ENCODE results near the gene C21orf58.

GRCh38 chr21:46294647-46295176 is 29.0 kb downstream of the C21orf58 start:
- TF ChIP-seq RAD21 (IDR thresholded peaks at IDR 0.05; ENCODE audit: low read length) (no peak), CTCF (IDR thresholded peaks at IDR 0.05) (no peak), POLR2AphosphoS5 (IDR thresholded peaks at IDR 0.05; ENCODE audit: low read depth, low read length) (no peak), EP300 (IDR thresholded peaks at IDR 0.05; ENCODE audit: borderline replicate concordance in 1 of 2, low read depth in 1 of 2, low read length in 1 of 2) (no peak), YY1 (IDR thresholded peaks at IDR 0.05; ENCODE audit: low read depth) (no peak), USF2 (IDR thresholded peaks at IDR 0.05; ENCODE audit: borderline replicate concordance, low read depth, low read length) (no peak), RFX5 (IDR thresholded peaks at IDR 0.05; ENCODE audit: low read length) (no peak), MAX (IDR thresholded peaks at IDR 0.05; ENCODE audit: low read depth) (no peak), JUND (IDR thresholded peaks at IDR 0.05) (no peak), MXI1 (IDR thresholded peaks at IDR 0.05; ENCODE audit: low read depth, low read length) (no peak), ELF1 (IDR thresholded peaks at IDR 0.05) (no peak), USF1 (IDR thresholded peaks at IDR 0.05; ENCODE audit: borderline replicate concordance, low read depth) (no peak), CHD2 (IDR thresholded peaks at IDR 0.05; ENCODE audit: low read length, partially characterized antibody) (no peak), FOXJ3 (CRISPR knock-in tag; IDR thresholded peaks at IDR 0.05) (no peak)
